ENCODE measurements around the gene SNRNP70.

Gene SNRNP70

GRCh38 chr19:49057636-49058234 lies 27.5 kb upstream of the SNRNP70 start, which contains the start of gene CGB7:
CGB7 (minus strand) TSS chr19:49057749; CDS start chr19:49055375, 2,374 bp downstream.
- ATAC-seq (ENCODE audit: low read depth) (no peak), DNase-seq (ENCODE audit: low spot score in 2 of 2) (no peak)
- Mint-ChIP-seq H3K9me3 (peaks cover 2% of the 10 kb centered on the region), H3K27me3 (peaks cover 25% of the 10 kb centered on the region), H3K4me1 (peaks cover 16% of the 10 kb centered on the region), H3K27ac (no peak within 1 kb of the TSS), H3K36me3 (peaks cover 2% of the 10 kb centered on the region), H3K4me3 (peak within 1 kb of the TSS; percentile 79)

- H3K27ac Mint-ChIP-seq: no peak overlapping the region
- H3K36me3 Mint-ChIP-seq: peaks cover 2% of the 10 kb centered on the region
- peak overlapping the region; percentile 79 for H3K4me3 Mint-ChIP-seq
- peak in 1 of 2 donors; percentile 22 for DNase-seq (ENCODE audit: low spot score in 2 of 2)
- peaks cover 2% of the 10 kb centered on the region for H3K9me3 Mint-ChIP-seq
- H3K27me3 Mint-ChIP-seq: peaks cover 26% of the 10 kb centered on the region
- peaks cover 16% of the 10 kb centered on the region for H3K4me1 Mint-ChIP-seq
- ATAC-seq (ENCODE audit: low read depth): no peak
These were observed 26.7 kb upstream of the SNRNP70 start for GRCh38 chr19:49058562-49058961.

- Mint-ChIP-seq H3K9me3 (peaks cover 2% of the 10 kb centered on the region), H3K4me1 (peaks cover 16% of the 10 kb centered on the region), H3K36me3 (peaks cover 2% of the 10 kb centered on the region), H3K4me3 (no peak overlapping the region), H3K27ac (no peak overlapping the region), H3K27me3 (peaks cover 24% of the 10 kb centered on the region)
- ATAC-seq (ENCODE audit: low read depth) (no peak), DNase-seq (ENCODE audit: low spot score in 2 of 2) (no peak)
These were observed 26.2 kb upstream of the SNRNP70 start for GRCh38 chr19:49059053-49059452.

- DNase-seq (ENCODE audit: low spot score in 2 of 2): no peak
- H3K36me3 Mint-ChIP-seq: peaks cover 2% of the 10 kb centered on the region
- H3K27me3 Mint-ChIP-seq: peaks cover 24% of the 10 kb centered on the region
- ATAC-seq (ENCODE audit: low read depth): no peak
- H3K27ac Mint-ChIP-seq: no peak overlapping the region
- no peak overlapping the region for H3K4me3 Mint-ChIP-seq
- peaks cover 20% of the 10 kb centered on the region for H3K4me1 Mint-ChIP-seq
- H3K9me3 Mint-ChIP-seq: peaks cover 2% of the 10 kb centered on the region
These were observed 24.3 kb upstream of the SNRNP70 start for GRCh38 chr19:49061000-49061399.

GRCh38 chr19:49061445-49061844 lies 23.8 kb upstream of the SNRNP70 start:
- ATAC-seq (ENCODE audit: low read depth) (no peak), DNase-seq (ENCODE audit: low spot score in 2 of 2) (no peak)
- no peak overlapping the region for H3K27ac Mint-ChIP-seq
- peaks cover 2% of the 10 kb centered on the region for H3K9me3 Mint-ChIP-seq
- peaks cover 17% of the 10 kb centered on the region for H3K4me1 Mint-ChIP-seq
- H3K36me3 Mint-ChIP-seq: peaks cover 2% of the 10 kb centered on the region
- peaks cover 26% of the 10 kb centered on the region for H3K27me3 Mint-ChIP-seq
- no peak overlapping the region for H3K4me3 Mint-ChIP-seq

GRCh38 chr19:49064029-49064629 lies 21.1 kb upstream of the SNRNP70 start:
- H3K4me1 Mint-ChIP-seq: peaks cover 4% of the 10 kb centered on the region
- peaks cover 2% of the 10 kb centered on the region for H3K36me3 Mint-ChIP-seq
- H3K4me3 Mint-ChIP-seq: no peak overlapping the region
- no peak overlapping the region for H3K27ac Mint-ChIP-seq
- DNase-seq (ENCODE audit: low spot score in 2 of 2) (no peak), ATAC-seq (ENCODE audit: low read depth) (no peak)
- H3K9me3 Mint-ChIP-seq: peaks cover 2% of the 10 kb centered on the region
- H3K27me3 Mint-ChIP-seq: peaks cover 32% of the 10 kb centered on the region

- H3K4me1 Mint-ChIP-seq: peaks cover 4% of the 10 kb centered on the region
- no peak within 1 kb of the TSS for H3K27ac Mint-ChIP-seq
- H3K36me3 Mint-ChIP-seq: peaks cover 5% of the 10 kb centered on the region
- ATAC-seq (ENCODE audit: low read depth): no peak
- H3K27me3 Mint-ChIP-seq: peaks cover 35% of the 10 kb centered on the region
- no peak within 1 kb of the TSS for H3K4me3 Mint-ChIP-seq
- no peak for DNase-seq (ENCODE audit: low spot score in 2 of 2)
- H3K9me3 Mint-ChIP-seq: peaks cover 2% of the 10 kb centered on the region
These were observed 20.3 kb upstream of the SNRNP70 start, which contains the start of gene NTF4 for GRCh38 chr19:49064768-49065611. NTF4 (minus strand) TSS chr19:49064818; CDS start chr19:49061997, 2,821 bp downstream.

GRCh38 chr19:49065905-49066512 lies 19.2 kb upstream of the SNRNP70 start:
- Mint-ChIP-seq H3K27me3 (peaks cover 38% of the 10 kb centered on the region), H3K36me3 (peaks cover 7% of the 10 kb centered on the region), H3K4me3 (no peak overlapping the region), H3K9me3 (no peaks in the 10 kb centered on the region), H3K4me1 (peaks cover 4% of the 10 kb centered on the region), H3K27ac (no peak overlapping the region)
- ATAC-seq (ENCODE audit: low read depth) (no peak), DNase-seq (ENCODE audit: low spot score in 2 of 2) (no peak)

- Mint-ChIP-seq H3K36me3 (peaks cover 7% of the 10 kb centered on the region), H3K27ac (no peak overlapping the region), H3K9me3 (no peaks in the 10 kb centered on the region), H3K27me3 (peaks cover 34% of the 10 kb centered on the region), H3K4me1 (peaks cover 4% of the 10 kb centered on the region), H3K4me3 (no peak overlapping the region)
- DNase-seq (ENCODE audit: low spot score in 2 of 2) (no peak), ATAC-seq (ENCODE audit: low read depth) (no peak)
These were observed 17.7 kb upstream of the SNRNP70 start for GRCh38 chr19:49067554-49067953.

- DNase-seq (ENCODE audit: low spot score in 2 of 2): no peak
- no peak for ATAC-seq (ENCODE audit: low read depth)
- H3K27me3 Mint-ChIP-seq: peaks cover 41% of the 10 kb centered on the region
- peaks cover 1% of the 10 kb centered on the region for H3K9me3 Mint-ChIP-seq
- no peak overlapping the region for H3K4me3 Mint-ChIP-seq
- peaks cover 8% of the 10 kb centered on the region for H3K36me3 Mint-ChIP-seq
- peaks cover 10% of the 10 kb centered on the region for H3K4me1 Mint-ChIP-seq
- no peak overlapping the region for H3K27ac Mint-ChIP-seq
These were observed 16.2 kb upstream of the SNRNP70 start for GRCh38 chr19:49069026-49069425.

- peaks cover 8% of the 10 kb centered on the region for H3K36me3 Mint-ChIP-seq
- H3K4me3 Mint-ChIP-seq: no peak overlapping the region
- peaks cover 45% of the 10 kb centered on the region for H3K27me3 Mint-ChIP-seq
- no peak overlapping the region for H3K27ac Mint-ChIP-seq
- DNase-seq (ENCODE audit: low spot score in 2 of 2): no peak
- H3K9me3 Mint-ChIP-seq: peaks cover 1% of the 10 kb centered on the region
- no peak for ATAC-seq (ENCODE audit: low read depth)
- H3K4me1 Mint-ChIP-seq: peaks cover 8% of the 10 kb centered on the region
These were observed 14.8 kb upstream of the SNRNP70 start for GRCh38 chr19:49070416-49070815.

- peaks cover 1% of the 10 kb centered on the region for H3K9me3 Mint-ChIP-seq
- H3K4me3 Mint-ChIP-seq: no peak overlapping the region
- H3K4me1 Mint-ChIP-seq: peaks cover 5% of the 10 kb centered on the region
- H3K36me3 Mint-ChIP-seq: peaks cover 8% of the 10 kb centered on the region
- peaks cover 41% of the 10 kb centered on the region for H3K27me3 Mint-ChIP-seq
- ATAC-seq (ENCODE audit: low read depth): no peak
- DNase-seq (ENCODE audit: low spot score in 2 of 2): no peak
- H3K27ac Mint-ChIP-seq: no peak overlapping the region
These were observed 13.2 kb upstream of the SNRNP70 start for GRCh38 chr19:49071860-49072547.

- H3K4me1 Mint-ChIP-seq: peaks cover 5% of the 10 kb centered on the region
- H3K27me3 Mint-ChIP-seq: peaks cover 34% of the 10 kb centered on the region
- H3K4me3 Mint-ChIP-seq: no peak overlapping the region
- DNase-seq (ENCODE audit: low spot score in 2 of 2) (no peak), ATAC-seq (ENCODE audit: low read depth) (no peak)
- peaks cover 1% of the 10 kb centered on the region for H3K9me3 Mint-ChIP-seq
- no peak overlapping the region for H3K27ac Mint-ChIP-seq
- peaks cover 8% of the 10 kb centered on the region for H3K36me3 Mint-ChIP-seq
These were observed 11.5 kb upstream of the SNRNP70 start for GRCh38 chr19:49073514-49074378.

Measured in memory B cell (primary cell).